IPS-NIHi7 (cell line): ENCODE measurements around the gene IL12B.
"Not testable (repeated sequence)": the region's sequence is repeated elsewhere in the genome, so short reads cannot be mapped to it uniquely, and the experiment has no call there.

Experiments used
- DNase-seq: peaks from one replicate; pipeline ENCODE4 v3.0.0; 2012; ENCODE audit warnings: mixed read lengths; ENCODE audit errors: extremely low spot score

The IL12B gene

GRCh38 chr5:159332800-159333544, 2.7 kb upstream of the IL12B start:
- no peak for DNase-seq

- peak; percentile 80 for DNase-seq
Measured at GRCh38 chr5:159331093-159331973, 1.0 kb upstream of the IL12B start.

GRCh38 chr5:159324986-159325385, 5.3 kb downstream of the IL12B start:
- no peak for DNase-seq

- no peak for DNase-seq
Measured at GRCh38 chr5:159324102-159324755, 6.1 kb downstream of the IL12B start.

DNA sequence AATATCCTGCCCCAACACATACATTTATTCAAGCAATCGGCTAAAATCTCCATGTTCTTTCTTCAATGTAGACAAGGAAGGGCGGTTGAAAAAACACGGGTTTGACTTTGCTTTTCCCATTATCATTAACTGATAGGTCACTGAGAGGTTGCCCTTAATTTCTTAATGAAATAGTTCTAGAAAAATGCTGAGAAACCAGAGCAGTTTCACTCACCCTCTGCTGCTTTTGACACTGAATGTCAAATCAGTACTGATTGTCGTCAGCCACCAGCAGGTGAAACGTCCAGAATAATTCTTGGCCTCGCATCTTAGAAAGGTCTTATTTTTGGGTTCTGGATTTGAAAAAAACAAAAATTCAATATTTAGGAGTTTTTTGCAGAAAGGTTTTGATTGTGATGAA, 8.1 kb downstream of the IL12B start:
- DNase-seq: no peak

DNA sequence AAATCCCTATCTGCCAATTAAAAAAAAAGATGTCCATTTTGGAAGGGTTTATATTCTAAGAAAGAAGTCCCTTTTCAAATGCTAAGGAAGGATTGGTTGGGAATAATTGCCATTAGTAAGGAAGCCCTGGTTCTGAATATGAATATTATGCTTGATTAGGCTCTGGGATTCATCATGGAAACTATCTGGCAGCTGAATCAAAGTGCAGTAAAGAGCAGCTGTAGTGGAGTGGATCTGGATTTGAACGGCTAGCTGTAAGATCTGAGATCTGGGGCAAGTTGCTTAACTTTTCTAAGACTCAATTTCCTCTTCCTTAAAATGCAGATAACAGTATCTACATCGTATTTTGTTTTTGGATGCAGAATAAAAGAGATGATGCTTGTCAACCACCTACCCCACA, 10.5 kb downstream of the IL12B start:
- DNase-seq: no peak

- no peak for DNase-seq
Measured at GRCh38 chr5:159319363-159319762, 10.9 kb downstream of the IL12B start.

GRCh38 chr5:159318448-159318847, 11.8 kb downstream of the IL12B start:
- DNase-seq: no peak

DNA sequence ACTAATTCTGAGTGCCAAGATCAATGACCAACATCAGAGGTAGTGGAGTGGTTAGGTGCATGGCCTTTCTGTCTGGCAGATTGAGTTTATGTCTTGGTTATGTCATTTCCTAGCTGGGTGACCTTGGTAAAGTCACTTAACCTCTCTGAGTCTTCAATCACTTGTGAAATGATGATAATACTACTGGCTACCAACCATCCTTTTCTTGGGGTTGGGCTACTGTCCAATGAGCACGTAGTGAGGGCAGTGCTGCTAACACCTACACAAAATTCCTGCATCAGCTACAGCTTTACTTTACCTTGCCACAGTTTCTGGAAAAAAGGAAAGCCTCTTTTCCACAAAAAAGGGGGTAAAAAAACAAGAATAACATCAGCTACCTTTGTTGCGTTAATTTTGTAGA, 12.4 kb downstream of the IL12B start:
- DNase-seq: no peak

GRCh38 chr5:159316519-159317383, 13.5 kb downstream of the IL12B start:
- DNase-seq: peak; percentile 72

DNA sequence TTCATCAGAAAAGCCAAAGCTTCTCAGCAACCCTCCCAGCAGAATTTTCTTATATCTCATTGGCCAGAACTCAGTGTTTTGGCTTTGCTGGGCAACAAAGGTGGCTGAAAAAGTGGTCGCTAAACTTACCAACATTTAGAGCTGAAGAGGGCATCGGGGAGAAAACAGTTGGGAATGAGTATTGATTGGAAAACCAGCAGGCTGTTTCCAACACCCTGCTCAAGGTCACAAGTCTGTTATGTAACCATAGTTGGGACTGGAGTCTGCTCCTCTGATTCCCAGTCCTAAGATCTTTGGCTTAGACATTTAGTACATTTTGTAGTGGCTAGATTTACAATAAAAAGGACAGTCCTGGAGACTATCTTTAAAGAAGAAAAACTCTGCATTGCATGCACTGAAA, 17.1 kb downstream of the IL12B start:
- no peak for DNase-seq

DNA sequence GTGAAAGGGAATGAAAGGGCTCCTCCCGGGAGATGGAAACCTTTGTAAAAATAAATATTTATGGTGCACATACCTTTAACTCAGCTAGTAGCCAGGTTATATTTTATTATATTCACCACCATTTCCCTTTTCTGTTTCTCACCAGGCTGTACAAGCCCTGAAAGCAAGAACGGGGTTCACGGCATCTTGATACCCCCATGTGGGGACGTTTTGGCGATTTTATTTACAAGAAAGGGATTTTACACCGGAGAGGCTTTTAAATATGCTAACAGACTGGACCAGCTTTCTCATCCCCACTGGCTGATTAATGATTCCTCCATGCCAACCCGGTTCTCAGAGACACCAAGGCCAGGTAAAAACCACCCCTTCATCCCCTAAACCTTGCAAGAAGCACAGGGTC, 19.2 kb downstream of the IL12B start:
- DNase-seq: no peak

DNA sequence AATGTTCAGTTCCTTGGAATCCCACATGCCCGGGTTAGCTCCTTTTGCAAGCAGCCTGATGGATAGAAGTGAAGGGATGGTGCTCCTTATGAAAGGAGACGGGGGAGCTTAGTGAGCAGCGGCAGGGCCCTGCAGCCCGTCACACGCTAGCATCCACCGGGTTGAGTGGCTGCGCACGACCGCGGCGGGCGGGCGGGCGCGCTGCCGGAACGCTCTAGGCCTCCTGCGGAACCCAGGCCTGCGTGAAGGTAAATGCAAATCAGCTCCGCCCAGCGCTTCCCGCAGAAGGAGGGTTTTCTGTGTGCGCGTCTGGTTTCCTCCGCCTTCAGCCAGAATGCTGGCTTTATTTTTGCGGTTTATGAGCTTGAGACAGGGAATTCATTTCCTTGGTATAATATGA, 19.8 kb downstream of the IL12B start:
- peak; percentile 60 for DNase-seq

DNA sequence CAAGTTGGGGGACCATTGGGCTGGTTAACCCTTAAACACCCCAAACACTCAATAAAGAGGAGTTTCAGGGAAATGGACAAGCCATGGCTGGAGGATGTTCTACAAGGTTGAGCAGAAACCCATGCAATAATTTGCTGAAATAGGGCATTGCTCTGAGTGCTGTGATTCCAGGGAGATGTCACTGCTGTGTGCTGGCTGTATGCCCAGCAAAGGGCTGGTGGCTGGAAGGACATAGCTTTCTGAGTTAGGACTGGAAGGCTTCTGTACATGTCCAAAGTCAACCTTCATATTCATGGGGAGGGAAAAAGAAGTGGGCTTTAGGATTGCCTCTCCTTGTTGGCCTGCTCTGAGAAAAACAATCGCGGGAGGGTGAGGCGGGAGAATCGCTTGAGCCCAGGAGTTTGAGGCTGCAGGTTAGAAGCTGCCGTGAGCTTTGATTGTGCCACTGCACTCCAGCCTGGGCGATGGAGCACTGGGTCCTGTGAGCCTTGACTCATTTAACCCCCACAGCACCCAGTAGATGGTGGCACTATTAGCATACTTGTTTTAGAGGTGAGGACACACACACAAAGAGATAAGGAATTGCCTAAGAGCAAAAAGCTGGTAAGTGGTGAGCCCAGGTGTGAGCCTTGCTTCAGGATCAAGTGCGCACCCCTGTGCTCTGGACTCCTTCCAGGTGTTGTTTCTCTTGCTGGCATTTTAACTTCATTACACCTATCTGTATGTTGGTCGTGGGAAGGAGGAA, 20.4 kb downstream of the IL12B start:
- DNase-seq: no peak

GRCh38 chr5:159304961-159305595, 25.2 kb downstream of the IL12B start:
- DNase-seq: no peak

DNA sequence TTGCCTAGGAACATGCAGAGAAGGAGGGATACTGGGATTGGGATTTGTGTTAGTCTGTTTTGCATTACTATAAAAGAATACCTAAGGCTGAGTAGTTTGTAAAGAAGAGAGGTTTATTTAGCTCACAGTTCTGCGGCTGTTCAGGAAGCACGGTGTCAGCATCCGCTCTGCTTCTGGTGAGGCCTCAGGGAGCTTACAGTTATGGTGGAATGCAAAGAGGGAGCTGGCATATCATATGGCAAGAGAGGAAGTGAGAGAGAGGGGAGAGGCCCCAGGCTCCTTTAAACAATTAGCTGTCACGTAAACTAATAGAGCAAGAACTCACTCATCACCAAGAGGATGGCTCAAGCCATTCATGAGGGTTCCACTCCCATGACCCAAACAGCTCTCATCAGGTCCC, 27.0 kb downstream of the IL12B start:
- DNase-seq: no peak

DNA sequence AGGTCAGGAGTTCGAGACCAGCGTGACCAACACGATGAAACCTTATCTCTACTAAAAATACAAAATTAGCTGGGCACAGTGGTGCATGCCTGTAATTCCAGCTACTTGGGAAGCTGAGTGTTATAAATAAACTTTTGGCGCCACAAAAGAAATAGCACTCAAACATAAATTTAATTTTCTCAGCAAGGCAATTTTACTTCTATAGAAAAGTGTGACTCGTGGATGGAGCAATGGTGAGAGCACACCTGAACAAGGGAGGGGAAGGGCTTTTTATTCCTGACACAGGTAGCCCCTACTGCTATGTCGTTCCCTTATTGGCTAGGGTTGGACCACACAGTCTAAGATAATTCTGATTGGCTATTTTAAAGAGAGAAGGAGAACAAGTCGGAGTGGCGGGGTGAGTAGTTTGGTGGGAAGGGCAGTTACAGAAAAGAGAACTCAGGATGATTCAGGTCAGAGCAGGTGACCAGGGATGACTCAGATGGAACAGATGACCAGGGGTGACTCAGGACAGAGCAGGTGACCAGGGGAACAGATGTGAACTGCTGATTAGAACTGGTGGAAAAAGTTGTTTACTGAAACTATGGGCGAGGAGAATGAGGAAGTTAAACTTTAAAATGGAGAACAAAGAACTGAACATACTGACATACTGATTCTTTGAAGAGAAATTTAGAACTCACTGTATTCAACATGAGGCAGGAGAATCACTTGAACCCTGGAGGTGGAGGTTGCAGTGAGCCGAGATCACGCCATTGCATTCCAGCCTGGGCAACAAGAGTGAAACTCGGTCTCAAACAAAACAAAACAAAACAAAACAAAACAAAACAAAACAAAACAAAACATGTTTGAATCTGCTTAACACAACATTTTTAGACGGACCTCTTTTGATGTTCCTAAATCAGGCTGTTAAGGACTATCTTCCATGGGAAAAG, 28.1 kb downstream of the IL12B start:
- not testable (repeated sequence) for DNase-seq

DNA sequence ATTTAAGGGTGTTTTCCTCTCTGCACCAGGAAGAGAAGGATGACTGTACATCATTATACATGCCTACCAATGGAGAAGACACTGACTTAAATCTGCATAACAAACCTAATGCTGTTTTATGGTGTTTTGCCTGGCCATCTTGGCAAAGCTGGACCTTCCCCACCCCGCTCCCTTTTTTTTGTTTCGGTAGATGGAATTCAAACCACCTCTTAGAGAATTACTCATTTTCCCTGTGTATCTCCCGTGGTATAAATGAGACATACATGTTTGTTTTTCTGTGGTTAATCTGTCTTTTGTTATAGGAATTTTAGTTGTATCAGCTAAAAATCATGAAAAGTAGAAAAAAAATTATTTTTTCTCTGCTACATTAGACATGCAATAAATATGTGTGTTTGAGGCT, 28.8 kb downstream of the IL12B start:
- no peak for DNase-seq

- not testable (repeated sequence) for DNase-seq
Measured at GRCh38 chr5:159297300-159297699, 33.0 kb downstream of the IL12B start.
